ENCODE results near the gene TMEM179.

DNA sequence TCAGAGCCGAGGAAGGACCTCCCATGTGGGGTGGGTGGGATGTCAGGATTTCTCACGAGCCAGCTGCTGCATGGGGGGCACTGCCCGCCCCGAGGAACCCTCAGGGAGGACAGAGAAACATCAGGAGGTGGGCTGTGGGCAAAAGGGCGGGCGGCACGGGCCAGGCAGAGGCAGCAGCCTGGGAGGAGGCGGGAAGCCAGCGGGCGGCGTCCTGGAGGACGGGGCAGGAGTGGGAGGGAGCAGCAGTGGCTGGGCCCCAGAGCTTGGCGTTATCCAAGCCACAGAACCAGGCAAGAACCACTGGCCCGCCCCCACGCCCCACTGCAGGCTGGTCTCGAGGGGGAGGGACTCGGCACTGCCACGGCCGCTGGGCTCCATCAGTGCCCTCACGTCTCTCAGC is 22.6 kb downstream of the TMEM179 start:
- TF ChIP-seq EZH2 (IDR thresholded peaks at IDR 0.05) (no peak), FOXP2 (optimal IDR thresholded peaks at IDR 0.05; ENCODE audit: control extremely low read depth, extremely low read length, insufficient read depth) (no peak), POLR2AphosphoS5 (IDR thresholded peaks at IDR 0.05; ENCODE audit: borderline replicate concordance, low read depth, low read length) (no peak)
